Spleen (tissue), 7 donors: ENCODE measurements around the gene TUT1.

Source experiments
- POLR2A ChIP-seq, 3 donors: fragments of 450-650 bp; IDR thresholded peaks; one replicate each; pipeline ENCODE4 v1.5.1; 2017; ENCODE audit warnings: antibody characterized with exemption in 3 of 3, mild to moderate bottlenecking in 1 of 3
- POLR2AphosphoS5 ChIP-seq, 3 donors: sonication (generic); formaldehyde crosslinking; IDR thresholded peaks; one replicate each; pipeline ENCODE4 v1.5.1; 2017; ENCODE audit warnings: antibody characterized with exemption in 3 of 3
- TF ChIP-seq, protein P1 (sequence below), 11 experiments: fragments of 200-600 bp in 7 of 11; fragments of 450-650 bp in 4 of 11; sonication (generic) in 4 of 11; IDR thresholded peaks in 8 of 11; conservative IDR thresholded peaks in 3 of 11; 1 replicate in 7 of 11; 2 replicates in 4 of 11; pipeline versions ENCODE4 v1.4.0 to v1.8.0; 2016 to 2021; ENCODE audit warnings: antibody characterized with exemption in 11 of 11, inconsistent platforms in 4 of 11, mild to moderate bottlenecking in 1 of 11
- donor health status: DM: no; HTN: no; CAD: no; lungs with moderate emphysema.
- donor health status: DM: no; HTN: no; CAD: no.
- donor health status: DM: no; HTN: no; CAD: no.

- TF ChIP-seq POLR2A (IDR thresholded peaks at IDR 0.05) (no peak), POLR2AphosphoS5 (IDR thresholded peaks at IDR 0.05) (peak in 2 of 3 donors; percentile 54 to 56)
- TF ChIP-seq, protein P1, sequence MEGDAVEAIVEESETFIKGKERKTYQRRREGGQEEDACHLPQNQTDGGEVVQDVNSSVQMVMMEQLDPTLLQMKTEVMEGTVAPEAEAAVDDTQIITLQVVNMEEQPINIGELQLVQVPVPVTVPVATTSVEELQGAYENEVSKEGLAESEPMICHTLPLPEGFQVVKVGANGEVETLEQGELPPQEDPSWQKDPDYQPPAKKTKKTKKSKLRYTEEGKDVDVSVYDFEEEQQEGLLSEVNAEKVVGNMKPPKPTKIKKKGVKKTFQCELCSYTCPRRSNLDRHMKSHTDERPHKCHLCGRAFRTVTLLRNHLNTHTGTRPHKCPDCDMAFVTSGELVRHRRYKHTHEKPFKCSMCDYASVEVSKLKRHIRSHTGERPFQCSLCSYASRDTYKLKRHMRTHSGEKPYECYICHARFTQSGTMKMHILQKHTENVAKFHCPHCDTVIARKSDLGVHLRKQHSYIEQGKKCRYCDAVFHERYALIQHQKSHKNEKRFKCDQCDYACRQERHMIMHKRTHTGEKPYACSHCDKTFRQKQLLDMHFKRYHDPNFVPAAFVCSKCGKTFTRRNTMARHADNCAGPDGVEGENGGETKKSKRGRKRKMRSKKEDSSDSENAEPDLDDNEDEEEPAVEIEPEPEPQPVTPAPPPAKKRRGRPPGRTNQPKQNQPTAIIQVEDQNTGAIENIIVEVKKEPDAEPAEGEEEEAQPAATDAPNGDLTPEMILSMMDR (IDR thresholded peaks at IDR 0.05 in 8 of 11, conservative IDR thresholded peaks at IDR 0.05 in 3 of 11): no peak
Measured at GRCh38 chr11:62555464-62556107, 35.7 kb downstream of the TUT1 start.
